PC-9 (cell line): ENCODE data around the gene IGIP. TPM values are rescaled to one million over a fixed set of nuclear protein-coding genes. Genes with fewer than 3 reads are reported as not detected.
A peak's percentile ranks its signal among the peaks of the same experiment; 100 is the strongest.

ENCODE experiments used
- Bru-seq: library from RNA; stranded (reverse); fragments of 400-500 nt; gene quantifications from one replicate; lab custom pipeline; 2021; lab: Mats Ljungman, UMichigan
- BruChase-seq, 2 experiments: library from RNA; stranded (reverse); fragments of 400-500 nt; gene quantifications; one replicate each; lab custom pipeline; 2021; lab: Mats Ljungman, UMichigan
- BruUV-seq: library from RNA; stranded (reverse); fragments of 400-500 nt; replicated peaks from 2 replicates; lab custom pipeline; 2021; lab: Mats Ljungman, UMichigan
- CTCF ChIA-PET: fragments of 300-600 bp; sonication (Branson Sonifier 250); formaldehyde crosslinking; loops from one replicate; lab custom pipeline; 2022; ENCODE audit warnings: antibody characterized with exemption; lab: Charles Lee
- POLR2A ChIA-PET: fragments of 300-600 bp; sonication (Branson Sonifier 250); formaldehyde crosslinking; loops from one replicate; lab custom pipeline; 2022; ENCODE audit warnings: antibody characterized with exemption; ENCODE audit not compliant: unreplicated experiment; lab: Charles Lee
- DNase-seq, 2 experiments: peaks; one replicate each; pipeline versions ENCODE4 v3.0.0 to v3.0.0-alpha.2; 2015 to 2022; ENCODE audit warnings: mixed read lengths in 1 of 2
- H2AFZ ChIP-seq: fragments of 200-600 bp; sonication (generic); 2 replicates; pipeline ENCODE4 v1.8.1; 2017; ENCODE audit warnings: antibody characterized with exemption
- H3F3A ChIP-seq: fragments of 200-600 bp; sonication (generic); 2 replicates; pipeline ENCODE4 v1.8.1; 2017; ENCODE audit warnings: antibody characterized with exemption, mild to moderate bottlenecking, low read depth; ENCODE audit not compliant: insufficient read depth
- H3K27ac ChIP-seq: fragments of 200-600 bp; sonication (generic); 2 replicates; pipeline ENCODE4 v1.6.1; 2016; ENCODE audit warnings: mixed run types
- H3K27me3 ChIP-seq: fragments of 200-600 bp; sonication (generic); 2 replicates; pipeline ENCODE4 v1.6.1; 2016; ENCODE audit warnings: low read depth, mixed run types; ENCODE audit not compliant: insufficient read depth
- H3K36me3 ChIP-seq: fragments of 200-600 bp; sonication (generic); 2 replicates; pipeline ENCODE4 v1.6.1; 2016; ENCODE audit warnings: low read depth, mixed run types
- H3K4me1 ChIP-seq: fragments of 200-600 bp; sonication (generic); replicated peaks from 2 replicates; pipeline ENCODE4 v1.6.1; 2016; ENCODE audit warnings: mixed run types; ENCODE audit not compliant: insufficient read depth
- H3K4me2 ChIP-seq: fragments of 200-600 bp; sonication (generic); 2 replicates; pipeline ENCODE4 v1.6.1; 2017; ENCODE audit warnings: mixed run types
- H3K4me3 ChIP-seq: fragments of 200-600 bp; sonication (generic); 2 replicates; pipeline ENCODE4 v1.6.1; 2016; ENCODE audit warnings: mixed run types
- H3K79me2 ChIP-seq: fragments of 200-600 bp; sonication (generic); 2 replicates; pipeline ENCODE4 v1.6.1; 2017; ENCODE audit warnings: low read depth, mixed run types
- H3K9me2 ChIP-seq: fragments of 200-600 bp; sonication (generic); 2 replicates; pipeline ENCODE4 v1.8.1; 2017; ENCODE audit warnings: mild to moderate bottlenecking; ENCODE audit not compliant: insufficient read depth
- H3K9me3 ChIP-seq: fragments of 200-600 bp; sonication (generic); 2 replicates; pipeline ENCODE4 v1.8.1; 2016; ENCODE audit warnings: low read depth; ENCODE audit not compliant: insufficient read depth
- H4K20me1 ChIP-seq: fragments of 200-600 bp; sonication (generic); 2 replicates; pipeline ENCODE4 v1.8.1; 2017; ENCODE audit not compliant: insufficient read depth
- EZH2 ChIP-seq: fragments of 200-600 bp; sonication (generic); IDR thresholded peaks from 2 replicates; pipeline ENCODE4 v1.8.0; 2017; ENCODE audit warnings: antibody characterized with exemption, low read depth
- intact Hi-C: fragments of 100-400 bp; cut with micrococcal nuclease; formaldehyde crosslinking; loops from one replicate; pipeline ENCODE4 v1.10.0; 2022; ENCODE audit not compliant: unreplicated experiment
- long read RNA-seq: library from polyadenylated mRNA; stranded (forward); transcript quantifications from one replicate; pipeline ENCODE4 v2.0.0, GENCODE V29; 2022
- total RNA-seq: library from RNA; stranded (reverse); gene quantifications from 2 replicates; pipeline ENCODE4 v1.2.3, GENCODE V29; 2021
- TF ChIP-seq, protein P1 (sequence below): fragments of 200-600 bp; sonication (generic); conservative IDR thresholded peaks from 2 replicates; pipeline ENCODE4 v1.6.1; 2017; ENCODE audit warnings: mixed run types, antibody characterized with exemption, mild to moderate bottlenecking, moderate library complexity

IGIP gene
- total RNA-seq (6.2 and 7.5 TPM in 2 replicates), Bru-seq, nascent RNA (percentile 80 among the genes with signal in this experiment), BruChase-seq, experiment 1, labeled RNA remaining after a 2-hour chase (percentile 95 among the genes with signal in this experiment), BruChase-seq, experiment 2, labeled RNA remaining after a 6-hour chase (percentile 86 among the genes with signal in this experiment)
- long read RNA-seq: 0 reads

DNA sequence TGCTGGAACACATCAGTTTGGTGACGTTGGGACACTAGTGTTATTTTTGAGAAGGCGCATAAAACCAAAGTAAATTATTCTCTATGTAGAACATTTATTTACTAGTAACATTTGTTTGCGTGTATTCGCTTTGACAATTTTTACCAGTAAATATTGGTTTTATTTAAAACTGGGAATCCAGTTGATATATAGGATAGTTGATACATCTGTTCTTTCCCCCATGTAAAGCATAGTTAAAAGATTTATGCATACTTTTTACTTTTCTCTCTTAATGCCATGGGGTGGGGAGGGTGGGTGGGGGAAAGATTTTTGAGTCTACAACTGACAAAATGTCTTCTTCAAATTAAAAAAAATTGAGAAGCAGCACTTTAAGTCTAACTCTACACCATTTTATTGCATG, at the start of gene IGIP:
TSS of gene IGIP (plus strand) at position 301 of the 400 bp plus-strand sequence. CDS start 2,540 bp downstream, outside the sequence.
- ChIA-PET POLR2A (no interaction called here), CTCF (no interaction called here)
- Histone ChIP-seq H3K9me3 (no peaks in the 10 kb centered on the region), H3K9me2 (0 out of 2 replicates have a peak, but pooled peaks cover 3% of the 10 kb centered on the region), H3K4me2 (no peak within 1 kb of the TSS), H3F3A (no peaks in the 10 kb centered on the region), H3K36me3 (no peaks in the 10 kb centered on the region), H3K27me3 (no peaks in the 10 kb centered on the region), H3K79me2 (peaks cover 27% of the 10 kb centered on the region), H4K20me1 (peaks cover 4% of the 10 kb centered on the region; the same call in 1 of the 2 replicates), H3K27ac (no peak within 1 kb of the TSS), H3K4me3 (no peak within 1 kb of the TSS), H3K4me1 (no peaks in the 10 kb centered on the region), H2AFZ (no peak within 1 kb of the TSS)
- DNase-seq: no peak
- TF ChIP-seq, protein P1, sequence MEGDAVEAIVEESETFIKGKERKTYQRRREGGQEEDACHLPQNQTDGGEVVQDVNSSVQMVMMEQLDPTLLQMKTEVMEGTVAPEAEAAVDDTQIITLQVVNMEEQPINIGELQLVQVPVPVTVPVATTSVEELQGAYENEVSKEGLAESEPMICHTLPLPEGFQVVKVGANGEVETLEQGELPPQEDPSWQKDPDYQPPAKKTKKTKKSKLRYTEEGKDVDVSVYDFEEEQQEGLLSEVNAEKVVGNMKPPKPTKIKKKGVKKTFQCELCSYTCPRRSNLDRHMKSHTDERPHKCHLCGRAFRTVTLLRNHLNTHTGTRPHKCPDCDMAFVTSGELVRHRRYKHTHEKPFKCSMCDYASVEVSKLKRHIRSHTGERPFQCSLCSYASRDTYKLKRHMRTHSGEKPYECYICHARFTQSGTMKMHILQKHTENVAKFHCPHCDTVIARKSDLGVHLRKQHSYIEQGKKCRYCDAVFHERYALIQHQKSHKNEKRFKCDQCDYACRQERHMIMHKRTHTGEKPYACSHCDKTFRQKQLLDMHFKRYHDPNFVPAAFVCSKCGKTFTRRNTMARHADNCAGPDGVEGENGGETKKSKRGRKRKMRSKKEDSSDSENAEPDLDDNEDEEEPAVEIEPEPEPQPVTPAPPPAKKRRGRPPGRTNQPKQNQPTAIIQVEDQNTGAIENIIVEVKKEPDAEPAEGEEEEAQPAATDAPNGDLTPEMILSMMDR: no peak
- no peak for TF ChIP-seq EZH2
- intact Hi-C loops: no loop called here
- BruUV-seq: no TSS peak

DNA sequence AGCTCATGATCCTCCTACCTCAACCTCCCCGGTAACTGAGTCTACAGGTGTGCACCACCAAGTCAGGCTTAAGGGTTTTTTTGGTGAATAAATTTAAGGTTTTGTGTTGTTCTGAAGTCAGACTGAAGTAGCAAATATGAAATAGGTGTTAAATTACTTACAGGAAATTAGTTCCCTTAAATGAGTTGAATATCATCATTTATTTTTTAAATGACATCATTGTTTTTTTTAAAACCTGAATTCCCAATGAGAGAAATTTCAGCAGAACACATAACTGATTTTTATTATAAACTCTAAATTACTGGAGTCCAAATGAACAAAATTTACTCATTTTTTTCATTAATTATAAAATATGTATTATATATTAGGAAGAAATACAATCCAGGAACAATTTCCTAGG, 49.6 kb upstream of the IGIP start:
- Histone ChIP-seq H3K4me2 (no peak overlapping the region), H3K79me2 (no peaks in the 10 kb centered on the region), H3K4me3 (no peak overlapping the region), H3F3A (no peaks in the 10 kb centered on the region), H4K20me1 (no peaks in the 10 kb centered on the region), H3K27ac (no peak overlapping the region), H3K36me3 (no peaks in the 10 kb centered on the region), H3K9me3 (no peaks in the 10 kb centered on the region), H3K9me2 (no peaks in the 10 kb centered on the region), H3K27me3 (no peaks in the 10 kb centered on the region), H3K4me1 (no peaks in the 10 kb centered on the region), H2AFZ (no peak overlapping the region)
- POLR2A ChIA-PET: no interaction called here
- CTCF ChIA-PET: no interaction called here
- no peak for TF ChIP-seq EZH2
- TF ChIP-seq, protein P1: no peak
- no TSS peak for BruUV-seq
- no peak for DNase-seq
- intact Hi-C loops: no loop called here

DNA sequence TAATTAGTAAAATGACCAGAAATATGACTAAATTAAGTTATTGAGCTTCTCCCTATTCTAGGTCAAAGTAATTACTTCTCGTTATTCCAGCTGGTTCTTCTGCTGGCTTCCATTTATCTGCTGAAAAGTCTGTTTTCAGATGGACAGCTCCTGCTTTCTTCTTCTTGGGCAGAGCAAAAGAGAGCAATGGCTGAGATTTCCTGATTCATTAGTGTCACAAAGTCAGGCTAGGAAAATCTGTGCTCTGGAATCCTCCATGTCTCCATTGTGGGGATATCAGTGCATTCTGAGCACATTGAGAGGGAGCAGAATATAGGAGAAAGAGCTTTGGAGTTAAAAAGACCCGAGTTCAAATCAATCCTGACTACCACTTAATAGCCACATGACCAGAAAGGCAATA, 48.9 kb upstream of the IGIP start:
- Histone ChIP-seq H3K27me3 (0 out of 2 replicates have a peak, but pooled peaks cover under 1% of the 10 kb centered on the region), H2AFZ (no peak overlapping the region), H4K20me1 (no peaks in the 10 kb centered on the region), H3K4me3 (no peak overlapping the region), H3K36me3 (no peaks in the 10 kb centered on the region), H3K4me2 (no peak overlapping the region), H3K4me1 (no peaks in the 10 kb centered on the region), H3K27ac (no peak overlapping the region), H3K79me2 (no peaks in the 10 kb centered on the region), H3K9me3 (no peaks in the 10 kb centered on the region), H3F3A (no peaks in the 10 kb centered on the region), H3K9me2 (no peaks in the 10 kb centered on the region)
- BruUV-seq: no TSS peak
- DNase-seq: no peak
- no peak for TF ChIP-seq EZH2
- TF ChIP-seq, protein P1: no peak
- ChIA-PET CTCF (no interaction called here), POLR2A (no interaction called here)
- intact Hi-C loops: no loop called here
